Left colon (tissue), 2 donors: ENCODE results near the gene FLOT1. TPM values are rescaled to one million over a fixed set of nuclear protein-coding genes. Genes with fewer than 3 reads are reported as not detected.

Experiments used
- ATAC-seq: fragments of 200-7000 bp; cut with Tn5 transposase; one replicate; pipeline ENCODE4 v1.9.1; 2020; ENCODE audit warnings: mild to moderate bottlenecking, moderate library complexity
- DNase-seq, 2 donors: peaks; one replicate each; pipeline ENCODE4 v3.0.0-alpha.2; 2020
- intact Hi-C, 2 donors: fragments of 100-400 bp; cut with DNase I in 1 of 2; cut with micrococcal nuclease in 1 of 2; formaldehyde crosslinking; loops; one replicate each; pipeline versions ENCODE4 v1.11.2 to v1.14.0; 2022; cut with DNase I, micrococcal nuclease
- long read RNA-seq: library from polyadenylated mRNA; unstranded; transcript quantifications from one replicate; pipeline ENCODE4 v2.0.0, GENCODE V29; 2021
- total RNA-seq, 2 donors: library from RNA; stranded (reverse); fragmentation: NEBNext Ultra II Directional; extraction: Animal tissue kit (Norgen Biotek cat#: 25700); gene quantifications; one replicate each; pipeline ENCODE4 v1.2.1, GENCODE V29; 2021
- donor health status: DM: no; HTN: no; CAD: no.
- donor health status: DM: yes; HTN: yes; CAD: no.

FLOT1 gene
- 100 to 1,000 TPM; 130 to 137 TPM for total RNA-seq
- long read RNA-seq, transcript FLOT1-201 (13 exons, 1,912 nt), result major isoform, 358 of 482 reads
- long read RNA-seq, partial matches to known transcripts, result 36 of 482 reads
- long read RNA-seq, other reads (novel, unspliced or antisense), result 88 of 482 reads

- peak; percentile 99 for DNase-seq
- intact Hi-C loops, result loop anchor here in 1 of 2 donors (5.0 kb wide), 2 partner anchors 65 to 135 kb away; no protein-coding TSS in a partner anchor
- peak; percentile 76 for ATAC-seq
Measured at GRCh38 chr6:30742316-30743098, at the start of gene FLOT1. TSS of gene FLOT1 (minus strand) at chr6:30742687. CDS start at chr6:30742189, 498 bp downstream.

GRCh38 chr6:30790724-30791383 lies 48.4 kb upstream of the FLOT1 start:
- no peak for ATAC-seq
- no peak for DNase-seq
- intact Hi-C loops, result no loop called here

GRCh38 chr6:30789606-30790005 lies 47.1 kb upstream of the FLOT1 start:
- no peak for DNase-seq
- intact Hi-C loops, result no loop called here
- ATAC-seq, result no peak

- intact Hi-C loops, result no loop called here
- ATAC-seq (peak; percentile 61), DNase-seq (no peak)
Measured at GRCh38 chr6:30787954-30788353, 45.5 kb upstream of the FLOT1 start.

- no peak for DNase-seq
- intact Hi-C loops, result no loop called here
- peak; percentile 73 for ATAC-seq
Measured at GRCh38 chr6:30782425-30783014, 40.0 kb upstream of the FLOT1 start.

- ATAC-seq, result peak; percentile 86
- DNase-seq, result peak; percentile 96 to 97
- intact Hi-C loops, result no loop called here
Measured at GRCh38 chr6:30781743-30782424, 39.4 kb upstream of the FLOT1 start.

- ATAC-seq, result peak; percentile 5
- intact Hi-C loops, result no loop called here
- DNase-seq, result no peak
Measured at GRCh38 chr6:30781395-30781742, 38.9 kb upstream of the FLOT1 start.

GRCh38 chr6:30780642-30780920 lies 38.1 kb upstream of the FLOT1 start:
- ATAC-seq (no peak), DNase-seq (no peak)
- intact Hi-C loops, result no loop called here

- intact Hi-C loops, result no loop called here
- DNase-seq (no peak), ATAC-seq (no peak)
Measured at GRCh38 chr6:30779850-30780641, 37.6 kb upstream of the FLOT1 start.

GRCh38 chr6:30778001-30778635 lies 35.6 kb upstream of the FLOT1 start:
- intact Hi-C loops, result no loop called here
- ATAC-seq, result no peak

GRCh38 chr6:30777155-30777485 lies 34.6 kb upstream of the FLOT1 start:
- no peak for ATAC-seq
- no peak for DNase-seq
- intact Hi-C loops, result no loop called here

More at GRCh38 chr6:30778001-30778635, 35.6 kb upstream of the FLOT1 start:
- no peak for DNase-seq

GRCh38 chr6:30776390-30777154 lies 34.1 kb upstream of the FLOT1 start:
- peak; percentile 62 for ATAC-seq
- intact Hi-C loops, result no loop called here
- DNase-seq, result no peak

- intact Hi-C loops, result no loop called here
- peak; percentile 42 for ATAC-seq
- DNase-seq, result no peak
Measured at GRCh38 chr6:30775104-30775503, 32.6 kb upstream of the FLOT1 start.

GRCh38 chr6:30774701-30775100 lies 32.2 kb upstream of the FLOT1 start:
- intact Hi-C loops, result no loop called here
- no peak for DNase-seq

GRCh38 chr6:30770592-30770991 lies 28.1 kb upstream of the FLOT1 start:
- ATAC-seq (no peak), DNase-seq (no peak)
- intact Hi-C loops, result no loop called here

More at GRCh38 chr6:30774701-30775100, 32.2 kb upstream of the FLOT1 start:
- no peak for ATAC-seq

GRCh38 chr6:30769853-30770524 lies 27.5 kb upstream of the FLOT1 start:
- ATAC-seq, result no peak
- DNase-seq, result no peak
- intact Hi-C loops, result no loop called here
